BJ (cell line): ENCODE results near the gene DPP10. TPM values are rescaled to one million over a fixed set of nuclear protein-coding genes. Genes with fewer than 3 reads are reported as not detected.

Experiments used
- CTCF ChIA-PET: fragments of 350-600 bp; formaldehyde crosslinking; extraction: SDS; loops from one replicate; lab custom pipeline; 2021; ENCODE audit warnings: antibody characterized with exemption, inconsistent platforms; lab: Yijun Ruan, JAX
- POLR2A ChIA-PET: fragments of 300-600 bp; sonication (Branson Sonifier 250); formaldehyde crosslinking; extraction: SDS; loops from one replicate; lab custom pipeline; 2021; ENCODE audit warnings: antibody characterized with exemption; lab: Charles Lee
- DNase-seq: peaks from one replicate; pipeline ENCODE4 v3.0.0-alpha.2; 2011; ENCODE audit warnings: low read depth
- H3K27me3 ChIP-seq: 2 replicates; pipeline ENCODE4 v1.6.0; 2011; ENCODE audit warnings: low read length; ENCODE audit not compliant: control insufficient read depth, insufficient read depth
- H3K36me3 ChIP-seq: 2 replicates; pipeline ENCODE4 v1.5.1; 2011; ENCODE audit warnings: low read length; ENCODE audit not compliant: control insufficient read depth, insufficient read depth
- H3K4me3 ChIP-seq: 2 replicates; pipeline ENCODE4 v1.5.1; 2011; ENCODE audit warnings: low read depth, mild to moderate bottlenecking, control low read depth, low read length
- CTCF ChIP-seq: IDR thresholded peaks from 2 replicates; pipeline ENCODE4 v1.5.1; 2011; ENCODE audit warnings: low read depth, mild to moderate bottlenecking, control low read depth, inconsistent platforms, low read length, moderate library complexity; ENCODE audit not compliant: insufficient read depth
- polyA plus RNA-seq: library from polyadenylated mRNA; depleted of rRNA; stranded (reverse); fragments of >200 nt; gene quantifications from 2 replicates; pipeline ENCODE4 v1.2.3, GENCODE V29; 2011

DPP10 gene
- polyA plus RNA-seq, 1 experiment, result not detected

- POLR2A ChIA-PET, result no interaction called here
- H3K36me3 ChIP-seq, result no peaks in the 10 kb centered on the region
- DNase-seq, result no peak
- H3K4me3 ChIP-seq, result no peak overlapping the region
- no peak for TF ChIP-seq CTCF
- CTCF ChIA-PET, result no interaction called here
- H3K27me3 ChIP-seq, result no peaks in the 10 kb centered on the region
These were observed 310.0 kb downstream of the DPP10 start for GRCh38 chr2:114752425-114752824.

DNA sequence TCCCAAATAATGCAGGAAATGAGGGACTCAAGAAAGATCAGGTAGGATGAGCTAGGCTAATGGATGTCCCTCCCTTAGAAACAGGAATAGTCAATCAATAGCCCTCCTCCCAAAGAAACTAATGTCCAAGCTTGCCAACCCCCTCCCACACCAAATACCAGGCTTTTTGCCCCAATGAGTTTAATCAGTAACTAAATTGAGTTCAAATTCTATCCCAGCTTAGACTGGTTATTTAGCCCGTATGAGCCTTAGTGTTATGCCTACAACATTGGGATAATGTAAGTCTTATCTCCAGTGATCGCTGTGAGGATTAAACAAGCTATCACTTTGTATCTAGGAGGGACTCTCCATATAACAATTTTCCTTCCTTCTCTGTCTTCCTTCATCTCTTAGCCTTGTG lies 310.7 kb downstream of the DPP10 start:
- ChIA-PET CTCF (no interaction called here), POLR2A (no interaction called here)
- H3K36me3 ChIP-seq, result no peaks in the 10 kb centered on the region
- no peak overlapping the region for H3K4me3 ChIP-seq
- TF ChIP-seq CTCF, result no peak
- no peak for DNase-seq
- H3K27me3 ChIP-seq, result no peaks in the 10 kb centered on the region

GRCh38 chr2:114754907-114755563 lies 312.6 kb downstream of the DPP10 start:
- DNase-seq, result no peak
- no peak for TF ChIP-seq CTCF
- POLR2A ChIA-PET, result no interaction called here
- Histone ChIP-seq H3K27me3 (no peaks in the 10 kb centered on the region), H3K36me3 (no peaks in the 10 kb centered on the region), H3K4me3 (no peak overlapping the region)
- CTCF ChIA-PET, result no interaction called here

GRCh38 chr2:114762376-114762775 lies 319.9 kb downstream of the DPP10 start:
- no peak for TF ChIP-seq CTCF
- H3K36me3 ChIP-seq, result no peaks in the 10 kb centered on the region
- H3K4me3 ChIP-seq, result no peak overlapping the region
- no peak for DNase-seq
- no peaks in the 10 kb centered on the region for H3K27me3 ChIP-seq
- ChIA-PET POLR2A (no interaction called here), CTCF (interaction anchor here (1.1 kb wide), 1 partner anchor 11 kb away, joined by 3 read pairs; no protein-coding TSS in a partner anchor)

GRCh38 chr2:114762986-114763385 lies 320.5 kb downstream of the DPP10 start:
- DNase-seq, result no peak
- Histone ChIP-seq H3K36me3 (no peaks in the 10 kb centered on the region), H3K4me3 (no peak overlapping the region), H3K27me3 (no peaks in the 10 kb centered on the region)
- TF ChIP-seq CTCF, result no peak
- CTCF ChIA-PET, result no interaction called here
- POLR2A ChIA-PET, result no interaction called here
